GM19328 (cell line): ENCODE data around the gene SLC29A3.

Experiments used
- ATAC-seq: cut with Tn5 transposase; IDR thresholded peaks from one replicate; pipeline ENCODE4 v1.9.1; 2021; ENCODE audit warnings: mild to moderate bottlenecking, moderate library complexity; ENCODE audit not compliant: unreplicated experiment

Gene SLC29A3

DNA sequence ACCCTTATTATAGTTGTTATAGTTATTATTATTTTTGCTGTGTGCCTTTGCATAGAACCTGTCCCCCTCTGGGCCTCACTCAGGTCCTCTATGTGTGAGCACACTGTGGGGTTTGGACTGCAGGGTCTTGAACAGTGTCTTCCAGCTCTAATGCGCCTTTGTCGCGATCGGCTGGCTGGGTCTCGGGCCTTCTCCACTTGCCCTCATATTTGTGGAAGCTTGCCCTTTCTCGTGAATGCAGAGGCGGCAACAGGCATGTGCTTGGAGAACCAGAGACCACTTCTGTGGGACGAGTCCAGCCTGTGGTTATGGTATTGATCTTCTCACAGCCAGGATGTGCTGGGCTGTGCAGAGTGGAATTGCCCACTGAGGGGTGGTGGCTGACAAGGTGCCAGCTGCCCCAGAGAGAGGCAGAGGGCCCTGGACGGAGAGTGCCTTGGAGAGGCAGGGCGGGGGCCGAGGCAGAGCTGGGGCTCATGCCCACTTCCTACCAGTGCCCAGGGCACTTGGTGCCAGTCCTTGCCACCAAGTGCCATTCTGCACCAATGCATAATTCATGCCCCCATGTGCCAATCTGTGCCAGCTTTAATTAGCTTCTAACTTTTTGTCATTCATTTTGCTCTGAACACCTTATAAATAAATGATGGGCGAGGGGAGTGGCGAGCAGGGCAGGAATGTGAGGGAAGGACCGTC lies 70.9 kb downstream of the SLC29A3 start:
- no peak for ATAC-seq

DNA sequence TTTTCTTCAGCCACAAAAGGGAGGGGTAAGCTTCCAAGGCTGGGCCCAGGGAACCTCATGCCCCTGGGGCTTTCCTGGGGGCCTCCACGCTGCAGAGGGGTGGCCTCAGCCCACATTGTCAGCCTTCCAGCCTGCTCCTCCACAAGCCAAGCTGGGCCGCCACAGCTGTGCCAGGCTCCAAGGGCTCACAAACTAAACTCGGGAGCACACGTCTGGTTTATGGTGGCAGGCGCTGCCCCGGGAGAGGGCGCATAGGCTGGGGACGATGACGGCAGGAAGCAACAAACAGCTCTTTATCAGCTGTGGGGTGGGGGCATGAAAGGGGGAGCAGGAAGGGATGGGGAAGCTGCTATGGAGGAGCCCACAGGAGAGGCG lies 71.4 kb downstream of the SLC29A3 start:
- ATAC-seq: no peak

DNA sequence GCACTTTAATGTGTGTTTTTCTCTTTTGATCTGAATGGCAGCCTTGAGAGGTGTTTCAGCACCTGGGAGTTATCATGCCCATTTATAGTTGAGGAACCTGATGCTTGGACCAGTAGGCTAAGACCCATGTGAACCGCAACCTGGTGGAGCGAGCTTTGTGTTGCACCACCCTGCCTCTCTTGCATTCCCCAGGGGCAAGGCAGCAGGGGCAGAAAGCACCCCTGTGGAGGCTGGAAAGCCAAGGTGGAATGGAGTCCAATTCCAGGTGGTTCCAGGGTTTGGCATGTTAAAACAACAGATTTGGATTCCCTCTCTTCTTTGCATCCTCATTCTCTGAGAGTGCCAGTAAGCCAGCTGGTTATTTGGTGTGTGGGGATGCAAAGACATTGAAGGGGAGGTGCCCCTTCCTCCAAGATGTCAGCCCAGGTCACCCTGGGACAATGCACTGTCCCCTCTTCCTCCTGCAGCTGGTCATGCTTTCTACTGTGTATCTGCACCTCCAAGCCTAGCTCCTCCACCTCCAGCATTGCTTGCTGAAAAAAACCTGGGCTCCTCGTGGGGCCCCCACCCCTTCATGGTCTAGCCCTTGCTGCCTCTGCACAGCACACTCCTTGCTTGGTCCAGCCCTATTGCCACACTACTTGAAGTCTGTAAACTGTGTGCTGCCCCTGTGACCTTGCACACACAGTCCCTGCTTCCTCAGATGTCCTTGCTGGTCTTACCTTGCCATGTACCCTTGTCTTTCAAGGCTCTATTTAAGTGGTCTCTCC lies 72.0 kb downstream of the SLC29A3 start:
- ATAC-seq: no peak

DNA sequence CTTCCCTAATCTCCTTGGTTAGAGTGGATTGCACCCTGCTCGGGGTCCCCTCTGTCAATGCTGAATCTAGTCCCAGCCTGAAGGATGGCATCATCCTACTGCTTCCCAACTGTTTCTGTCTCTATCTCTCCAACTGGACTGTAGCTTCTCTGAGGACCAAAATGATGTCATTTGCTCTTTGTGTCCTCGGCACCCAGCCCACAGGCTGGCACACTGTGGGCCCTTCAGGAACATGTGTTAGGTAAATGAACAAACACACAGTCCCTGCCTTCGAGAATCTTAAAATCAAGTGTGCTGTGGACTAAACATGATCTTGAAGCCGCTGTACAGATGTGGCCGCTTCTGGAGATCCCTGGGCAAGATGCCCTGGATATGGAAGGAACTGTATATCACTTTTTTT lies 72.6 kb downstream of the SLC29A3 start:
- ATAC-seq: no peak

DNA sequence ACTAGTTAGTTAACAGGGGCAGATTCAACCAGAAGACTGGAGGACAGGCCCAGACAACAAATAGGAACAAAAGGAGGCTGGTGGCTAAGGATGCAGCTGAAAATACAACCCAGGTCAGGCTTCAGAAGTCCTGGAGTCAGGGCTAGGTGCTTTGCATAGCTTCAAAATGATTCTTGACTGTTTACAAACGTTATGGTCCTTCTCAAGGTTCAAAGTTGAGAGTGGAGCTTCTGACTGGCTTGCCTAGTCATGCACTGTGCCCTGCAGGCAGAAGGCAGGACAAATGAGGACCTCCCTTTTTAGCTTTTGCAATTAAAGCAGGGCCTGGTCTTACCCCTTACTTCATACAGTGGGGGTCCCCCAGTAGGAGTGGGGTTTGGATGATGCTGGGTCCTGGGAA lies 73.2 kb downstream of the SLC29A3 start:
- ATAC-seq: no peak

- no peak for ATAC-seq
Measured at GRCh38 chr10:71392791-71393781, 74.0 kb downstream of the SLC29A3 start.

- ATAC-seq: no peak
Measured at GRCh38 chr10:71393841-71394475, 74.9 kb downstream of the SLC29A3 start.

DNA sequence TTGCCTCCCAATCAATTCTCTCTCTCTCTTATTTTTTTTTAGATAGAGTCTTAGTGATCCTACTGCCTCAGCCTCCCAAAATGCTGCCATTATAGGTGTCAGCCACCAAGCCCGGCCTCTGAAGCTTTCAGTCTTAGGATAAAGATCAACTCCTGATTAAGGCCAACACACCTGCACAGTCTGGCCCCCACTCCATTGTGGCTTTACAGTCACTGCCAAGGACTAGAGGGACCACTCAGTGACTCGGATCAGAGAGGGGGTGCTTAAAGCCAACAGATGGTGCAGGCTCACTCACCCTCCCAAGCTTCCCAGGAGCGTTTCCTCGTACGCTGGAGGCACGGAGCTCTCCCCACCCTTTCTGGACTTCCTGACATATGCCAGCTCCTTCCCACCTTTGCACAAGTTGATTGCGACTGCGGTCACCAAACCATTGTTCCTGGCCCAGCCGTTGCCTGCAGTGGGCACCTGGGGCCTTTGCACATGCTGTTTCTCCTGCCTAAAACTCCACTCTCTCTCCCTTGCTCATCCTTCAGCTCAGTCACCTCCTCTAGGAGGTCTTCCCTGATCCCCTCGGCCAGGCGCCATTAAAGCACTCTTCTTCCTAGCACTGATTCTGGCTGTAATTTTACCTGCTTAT lies 76.0 kb downstream of the SLC29A3 start:
- ATAC-seq: no peak

- no peak for ATAC-seq
Measured at GRCh38 chr10:71395621-71396020, 76.6 kb downstream of the SLC29A3 start.

- ATAC-seq: no peak
Measured at GRCh38 chr10:71396084-71396710, 77.1 kb downstream of the SLC29A3 start.

- no peak for ATAC-seq
Measured at GRCh38 chr10:71396711-71397295, 77.7 kb downstream of the SLC29A3 start, which contains the start of gene CDH23. Gene CDH23, plus strand, starts transcription at chr10:71396920. Its CDS starts 42,912 bp downstream, at chr10:71439832.

DNA sequence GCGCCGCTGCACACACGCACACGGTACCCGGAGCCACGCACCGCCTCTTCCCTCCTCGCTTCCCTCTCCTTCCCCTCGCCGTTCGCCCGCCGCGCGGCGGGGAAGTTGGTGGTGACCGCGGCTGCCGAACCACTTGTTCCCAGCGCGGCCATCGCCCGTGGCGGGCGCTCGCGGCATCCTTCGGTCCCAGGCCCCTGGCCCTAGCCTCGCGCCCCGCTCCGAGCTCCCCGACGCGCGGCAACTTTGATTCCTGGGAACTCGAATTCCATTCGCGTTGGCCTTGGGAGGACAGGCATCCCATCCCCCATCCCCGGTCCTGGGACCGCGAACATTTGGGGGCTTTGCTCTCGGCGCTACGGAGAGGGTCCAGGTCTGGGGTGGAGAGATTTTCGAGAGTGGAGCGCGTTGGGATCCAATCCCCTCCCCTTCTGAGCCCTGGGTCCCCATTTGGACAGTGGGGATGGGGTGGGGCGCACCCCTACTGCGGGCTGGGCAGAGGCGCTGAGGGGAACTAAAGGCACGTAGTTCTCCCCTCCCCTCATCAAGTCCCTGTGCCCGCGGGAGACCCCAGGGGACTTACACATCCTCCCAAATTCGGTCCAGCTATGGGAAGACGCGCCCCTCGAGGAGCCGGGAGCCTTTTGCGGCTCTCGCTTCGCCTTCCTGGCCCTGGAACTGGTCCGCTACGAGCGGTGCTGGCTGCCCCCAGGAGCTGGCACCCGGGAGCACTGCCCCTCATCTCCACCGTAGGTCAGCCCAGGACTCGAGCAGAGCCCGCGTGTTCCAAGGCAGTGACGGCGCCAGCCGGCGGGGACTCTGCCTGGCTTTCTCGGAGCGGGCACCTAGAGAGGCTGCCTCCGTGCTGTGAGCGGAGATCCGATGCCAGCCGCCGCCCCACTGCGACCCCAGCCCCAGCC lies 78.5 kb downstream of the SLC29A3 start:
- no peak for ATAC-seq

- no peak for ATAC-seq
Measured at GRCh38 chr10:71398976-71399375, 79.9 kb downstream of the SLC29A3 start.

GRCh38 chr10:71399946-71400345 lies 80.9 kb downstream of the SLC29A3 start:
- ATAC-seq: no peak

DNA sequence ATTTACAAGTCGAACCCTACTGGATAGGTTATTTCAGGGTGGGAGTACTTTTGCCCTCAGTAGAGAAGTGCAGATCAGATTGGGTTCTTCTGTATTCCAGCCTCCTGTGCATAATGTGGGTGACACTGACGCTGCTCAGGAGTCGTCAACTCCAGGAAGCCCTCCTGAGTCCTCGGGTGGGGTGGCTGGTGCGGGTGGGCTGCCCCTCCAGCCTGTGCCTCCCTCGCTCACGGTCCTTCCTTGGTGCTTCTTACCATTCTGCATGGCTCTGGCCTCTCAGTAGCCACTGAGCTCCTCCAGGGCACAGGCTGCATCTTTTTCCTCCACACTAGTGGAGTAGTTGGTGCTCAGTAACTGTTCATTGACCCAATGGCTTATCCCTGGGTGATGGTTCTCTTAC lies 82.0 kb downstream of the SLC29A3 start:
- ATAC-seq: no peak

DNA sequence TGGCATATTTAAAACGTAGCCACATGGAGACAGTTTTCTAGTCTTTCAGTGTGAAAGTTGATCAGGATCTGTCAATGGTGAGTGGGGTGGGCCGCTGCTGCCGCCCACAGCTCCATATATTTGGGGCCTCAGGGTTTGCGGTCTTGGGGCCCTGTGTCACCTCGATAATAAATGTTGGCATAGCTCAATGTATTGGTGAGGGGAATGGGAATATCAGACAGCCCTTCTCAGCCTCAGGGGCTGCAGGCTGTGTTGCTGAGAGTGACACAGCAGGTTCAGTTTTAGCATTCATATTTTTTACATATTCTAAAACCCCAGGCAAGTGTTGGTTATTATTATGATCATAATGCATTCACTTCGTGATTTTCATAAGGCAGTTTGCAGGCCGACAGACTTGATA lies 82.9 kb downstream of the SLC29A3 start:
- no peak for ATAC-seq

- no peak for ATAC-seq
Measured at GRCh38 chr10:71404503-71405295, 85.6 kb downstream of the SLC29A3 start.

DNA sequence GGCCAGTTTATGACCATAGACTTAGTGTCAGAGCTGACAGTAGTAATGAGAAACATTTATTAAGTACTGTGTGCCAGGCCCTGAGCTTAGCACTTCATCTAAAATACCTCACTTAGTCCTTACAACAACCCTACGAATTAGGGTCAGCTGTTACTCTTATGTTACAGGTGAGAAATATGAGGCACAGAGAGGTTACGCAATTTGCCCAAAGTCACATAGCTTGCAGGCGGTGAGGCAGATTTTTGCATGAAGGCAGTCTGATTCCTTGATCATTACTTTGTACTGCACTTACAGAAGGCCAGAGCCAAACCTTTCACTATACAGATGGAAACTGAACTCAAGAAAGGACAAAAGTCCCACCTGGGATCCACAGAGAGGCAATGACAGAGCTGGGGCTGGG lies 87.8 kb downstream of the SLC29A3 start:
- no peak for ATAC-seq
